ENCODE results near the gene HDAC4. TPM values are rescaled to one million over a fixed set of nuclear protein-coding genes. Genes with fewer than 3 reads are reported as not detected.

HDAC4 gene
- total and polyA plus RNA-seq, 2 of the 8 experiments (the other 6 are each of a cell fraction or from before 2014, with no cell fraction given) = 15.4 to 31.5 TPM

- DNase-seq (ENCODE audit: low read depth in 1 of 2, low spot score in 2 of 2) (no peak), FAIRE-seq (no peak)
- H3K56ac ChIP-seq (replicated peaks; ENCODE audit: insufficient read length, low read depth, low read length) = no peak overlapping the region
- H3K9ac ChIP-seq (replicated peaks in 1 of 4; ENCODE audit: extremely low read depth in 1 of 4, low read depth in 3 of 4, low read length in 3 of 4) = no peak overlapping the region
- 0 out of 4 replicates have a peak, but pooled peaks cover 0 to 7% of the 10 kb centered on the region in 2 experiments for H3K9me3 ChIP-seq (ENCODE audit: insufficient read depth in 2 of 2, low read depth in 1 of 2, low read length in 1 of 2)
- no peaks in the 10 kb centered on the region for H3K23me2 ChIP-seq (ENCODE audit: low read depth, low read length)
- no peaks in the 10 kb centered on the region for H3K36me3 ChIP-seq (ENCODE audit: control insufficient read depth in 2 of 4, insufficient read depth in 4 of 4, low read length in 3 of 4)
- H2AK5ac ChIP-seq (ENCODE audit: low read depth, low read length) = no peak overlapping the region
- H2BK15ac ChIP-seq (ENCODE audit: low read length) = no peak overlapping the region
- H2BK20ac ChIP-seq (ENCODE audit: low read length) = no peak overlapping the region
- no peak overlapping the region for H3K4ac ChIP-seq (replicated peaks; ENCODE audit: insufficient read length, low read depth, low read length)
- no peak overlapping the region for H2BK5ac ChIP-seq (ENCODE audit: low read depth, low read length)
- H3K14ac ChIP-seq (ENCODE audit: insufficient read length) = no peak overlapping the region
- peaks cover 0 to 2% (median 0%) of the 10 kb centered on the region in 4 experiments; a peak in 4 of 7 replicates for H3K4me1 ChIP-seq (replicated peaks in 1 of 4; ENCODE audit: control insufficient read depth in 3 of 4, insufficient read depth in 4 of 4, low read length in 3 of 4)
- no peak overlapping the region for H4K5ac ChIP-seq (ENCODE audit: insufficient read length, low read depth, low read length)
- H3K27me3 ChIP-seq (replicated peaks in 1 of 4; ENCODE audit: control insufficient read depth in 3 of 4, extremely low read depth in 1 of 4, insufficient read depth in 3 of 4, low read length in 3 of 4) = no peaks in the 10 kb centered on the region; a peak in 2 of 7 replicates
- ChIA-PET POLR2A (ENCODE audit: partially characterized antibody) (no interaction called here), CTCF (ENCODE audit: partially characterized antibody) (interaction anchor here (0.7 to 1.5 kb wide), 3 partner anchors 10 to 50 kb away, joined by 3 to 6 read pairs (median 3); no protein-coding TSS in a partner anchor)
- no peak overlapping the region for H4K8ac ChIP-seq (ENCODE audit: extremely low read depth, insufficient read depth, low read length)
- peaks cover 8% of the 10 kb centered on the region for H3K79me1 ChIP-seq (ENCODE audit: low read depth, low read length)
- H3K27ac ChIP-seq (ENCODE audit: low read depth, low read length) = no peak overlapping the region
- no peak overlapping the region for H3K4me3 ChIP-seq (ENCODE audit: extremely low read depth in 1 of 4, insufficient read depth in 2 of 4, low read depth in 3 of 4, low read length in 4 of 4)
- no peak overlapping the region for H2AFZ ChIP-seq (ENCODE audit: low read length)
- no peak overlapping the region for H2BK12ac ChIP-seq (ENCODE audit: low read depth, low read length)
- H2BK120ac ChIP-seq (replicated peaks; ENCODE audit: low read depth, low read length) = no peak overlapping the region
- H3K79me2 ChIP-seq (ENCODE audit: control insufficient read depth in 1 of 2, insufficient read depth in 2 of 2, low read length in 2 of 2) = peaks cover 0 to 90% of the 10 kb centered on the region in 2 experiments; a peak in 2 of 4 replicates
- 67% methylated on average over 7 of the region's 7 CpGs; no CpG with 5 or more reads in 1 of the 2 experiments for WGBS, 2 experiments (ENCODE audit: extremely low coverage in 1 of 2, insufficient coverage in 1 of 2, insufficient read length in 1 of 2, insufficient replicate concordance in 2 of 2, low coverage in 1 of 2, low lambda C conversion rate in 2 of 2, missing lambda C conversion rate in 1 of 2)
- H4K91ac ChIP-seq (replicated peaks; ENCODE audit: insufficient read length, low read length) = no peak overlapping the region
- H4K20me1 ChIP-seq (replicated peaks in 1 of 2; ENCODE audit: control insufficient read depth in 1 of 2, insufficient read depth in 2 of 2, low read length in 2 of 2) = peaks cover 7 to 13% of the 10 kb centered on the region in 2 experiments
- no peak overlapping the region for H3K18ac ChIP-seq (ENCODE audit: extremely low read depth, low read length)
- H3K23ac ChIP-seq (ENCODE audit: insufficient read length) = no peak overlapping the region
- H3K4me2 ChIP-seq (ENCODE audit: insufficient read depth in 1 of 2, low read depth in 2 of 2, low read length in 2 of 2) = no peak overlapping the region
- TF ChIP-seq SAP30 (IDR thresholded peaks at IDR 0.05; ENCODE audit: insufficient read depth, insufficient replicate concordance, low read length) = no peak
- no peak for TF ChIP-seq SUZ12 (IDR thresholded peaks at IDR 0.05; ENCODE audit: low read length)
- no peak for TF ChIP-seq EP300 (IDR thresholded peaks at IDR 0.05; ENCODE audit: borderline replicate concordance in 1 of 2, low read depth in 2 of 2, low read length in 2 of 2)
- no peak for TF ChIP-seq SIN3A (conservative IDR thresholded peaks at IDR 0.05 in 1 of 2, IDR thresholded peaks at IDR 0.05 in 1 of 2; ENCODE audit: low read depth in 1 of 2, low read length in 2 of 2)
- no peak for TF ChIP-seq CBX8 (IDR thresholded peaks at IDR 0.05; ENCODE audit: borderline replicate concordance, low read depth, low read length)
- no peak for TF ChIP-seq SP2 (IDR thresholded peaks at IDR 0.05; ENCODE audit: low read length)
- no peak for TF ChIP-seq CHD2 (IDR thresholded peaks at IDR 0.05; ENCODE audit: low read length)
- no peak for TF ChIP-seq TEAD4 (IDR thresholded peaks at IDR 0.05; ENCODE audit: low read depth, low read length)
- TF ChIP-seq RAD21 (IDR thresholded peaks at IDR 0.05 in 1 of 2, conservative IDR thresholded peaks at IDR 0.05 in 1 of 2; ENCODE audit: low read depth in 2 of 2, low read length in 2 of 2) = no peak
- no peak for TF ChIP-seq MAX (IDR thresholded peaks at IDR 0.05)
- no peak for TF ChIP-seq ZNF274 (IDR thresholded peaks at IDR 0.05; ENCODE audit: borderline replicate concordance, extremely low read depth, low read length)
Observed at GRCh38 chr2:239253701-239254436, 147.0 kb downstream of the HDAC4 start.

Measured in H1 (cell line).